ENCODE measurements around the gene TAF3. TPM values are rescaled to one million over a fixed set of nuclear protein-coding genes. Genes with fewer than 3 reads are reported as not detected.

TAF3 gene
- polyA plus RNA-seq, 3 donors: 1.6 to 3.9 (median 3.4) TPM

DNA sequence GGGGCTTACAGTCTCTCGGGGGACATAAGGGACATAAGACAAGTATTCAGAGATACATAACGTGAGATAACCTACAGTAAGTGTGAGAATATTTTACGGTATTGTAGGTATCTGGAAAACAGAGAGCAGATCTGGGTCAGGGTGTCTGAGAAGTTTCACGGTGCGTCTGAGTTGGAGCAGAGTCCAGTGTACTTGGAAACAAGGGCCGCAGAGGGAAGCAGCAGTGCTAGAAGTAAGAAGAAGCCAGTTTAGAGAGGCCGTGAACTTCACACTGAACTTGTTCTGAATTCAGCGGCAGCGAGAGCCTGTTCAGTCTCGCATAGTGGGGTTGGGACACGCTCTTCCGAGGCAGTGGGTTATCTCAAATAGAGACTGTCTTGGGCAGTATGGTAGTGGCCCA lies 85.5 kb downstream of the TAF3 start:
- no peak overlapping the region for H3K4me3 ChIP-seq (replicated peaks in 1 of 3; ENCODE audit: low read depth in 2 of 3, low read length in 3 of 3)
- no peak overlapping the region for H3K4me3 Mint-ChIP-seq
- no peak overlapping the region for H2AFZ ChIP-seq (ENCODE audit: insufficient read depth, low read depth, low read length, poor library complexity, severe bottlenecking)
- H3K27ac ChIP-seq (ENCODE audit: low read depth in 1 of 2, low read length in 2 of 2): no peak overlapping the region
- peaks cover 5% of the 10 kb centered on the region for H3K79me2 ChIP-seq (ENCODE audit: insufficient read depth, low read length)
- WGBS (ENCODE audit: insufficient coverage): 94% methylated on average over 9 of the region's 12 CpGs
- no peak overlapping the region for H3K27ac Mint-ChIP-seq
- TF ChIP-seq, protein P1, sequence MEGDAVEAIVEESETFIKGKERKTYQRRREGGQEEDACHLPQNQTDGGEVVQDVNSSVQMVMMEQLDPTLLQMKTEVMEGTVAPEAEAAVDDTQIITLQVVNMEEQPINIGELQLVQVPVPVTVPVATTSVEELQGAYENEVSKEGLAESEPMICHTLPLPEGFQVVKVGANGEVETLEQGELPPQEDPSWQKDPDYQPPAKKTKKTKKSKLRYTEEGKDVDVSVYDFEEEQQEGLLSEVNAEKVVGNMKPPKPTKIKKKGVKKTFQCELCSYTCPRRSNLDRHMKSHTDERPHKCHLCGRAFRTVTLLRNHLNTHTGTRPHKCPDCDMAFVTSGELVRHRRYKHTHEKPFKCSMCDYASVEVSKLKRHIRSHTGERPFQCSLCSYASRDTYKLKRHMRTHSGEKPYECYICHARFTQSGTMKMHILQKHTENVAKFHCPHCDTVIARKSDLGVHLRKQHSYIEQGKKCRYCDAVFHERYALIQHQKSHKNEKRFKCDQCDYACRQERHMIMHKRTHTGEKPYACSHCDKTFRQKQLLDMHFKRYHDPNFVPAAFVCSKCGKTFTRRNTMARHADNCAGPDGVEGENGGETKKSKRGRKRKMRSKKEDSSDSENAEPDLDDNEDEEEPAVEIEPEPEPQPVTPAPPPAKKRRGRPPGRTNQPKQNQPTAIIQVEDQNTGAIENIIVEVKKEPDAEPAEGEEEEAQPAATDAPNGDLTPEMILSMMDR (IDR thresholded peaks at IDR 0.05): no peak
- no peak overlapping the region for H3K4me2 ChIP-seq (replicated peaks; ENCODE audit: extremely low read depth, low read length, poor library complexity, severe bottlenecking)
- peaks cover 0 to 4% of the 10 kb centered on the region in 2 donors for H3K36me3 ChIP-seq (replicated peaks in 1 of 2; ENCODE audit: control insufficient read depth in 1 of 2, insufficient read depth in 2 of 2, low read length in 2 of 2)
- H3K27me3 ChIP-seq (ENCODE audit: control insufficient read depth in 2 of 2, insufficient read depth in 2 of 2, low read length in 2 of 2): no peaks in the 10 kb centered on the region
- DNase-seq: no peak
- H3K27me3 Mint-ChIP-seq (ENCODE audit: low read depth in 3 of 3): peaks cover 0 to 3% (median 1%) of the 10 kb centered on the region in 3 donors
- H3K36me3 Mint-ChIP-seq: peaks cover 8 to 11% of the 10 kb centered on the region in 2 donors
- no peaks in the 10 kb centered on the region for H3K4me1 Mint-ChIP-seq
- H3K4me1 ChIP-seq (ENCODE audit: control insufficient read depth in 1 of 2, insufficient read depth in 2 of 2, low read length in 2 of 2): no peaks in the 10 kb centered on the region
- H4K20me1 ChIP-seq (ENCODE audit: insufficient read depth, low read length): peaks cover 4% of the 10 kb centered on the region
- H3K9me3 ChIP-seq (replicated peaks in 1 of 2; ENCODE audit: control insufficient read depth in 1 of 2, insufficient read depth in 1 of 2, low read length in 2 of 2): no peaks in the 10 kb centered on the region
- H3K9ac ChIP-seq (ENCODE audit: insufficient read depth, low read length, poor library complexity, severe bottlenecking): no peak overlapping the region
- H3K9me3 Mint-ChIP-seq: peaks cover 0 to 1% (median 0%) of the 10 kb centered on the region in 7 donors
- intact Hi-C loops (cut with micrococcal nuclease): no loop called here

DNA sequence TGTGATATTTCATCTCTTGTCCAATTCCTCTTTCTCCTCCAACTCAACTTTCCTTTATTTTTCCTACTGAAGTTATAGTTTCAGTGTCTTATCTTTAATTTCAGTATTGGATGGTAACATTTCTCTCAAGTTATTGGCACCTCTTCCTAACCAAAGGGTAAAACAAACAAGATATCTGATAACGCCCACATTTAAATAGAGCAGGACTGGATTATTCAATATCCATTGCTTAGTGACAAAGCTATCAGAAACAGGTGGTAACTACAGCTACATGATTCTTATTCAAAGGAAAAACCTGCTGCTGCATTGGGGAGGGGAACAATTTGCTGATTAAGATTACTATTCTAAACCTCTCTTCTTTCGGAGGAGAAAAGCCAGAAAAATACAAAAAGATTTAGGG lies 87.8 kb downstream of the TAF3 start:
- Histone ChIP-seq H3K79me2 (ENCODE audit: insufficient read depth, low read length) (peaks cover 5% of the 10 kb centered on the region), H3K9ac (ENCODE audit: insufficient read depth, low read length, poor library complexity, severe bottlenecking) (no peak overlapping the region), H3K4me2 (replicated peaks; ENCODE audit: extremely low read depth, low read length, poor library complexity, severe bottlenecking) (no peak overlapping the region), H3K27ac (ENCODE audit: low read depth in 1 of 2, low read length in 2 of 2) (no peak overlapping the region), H3K4me3 (replicated peaks in 1 of 3; ENCODE audit: low read depth in 2 of 3, low read length in 3 of 3) (no peak overlapping the region), H3K9me3 (replicated peaks in 1 of 2; ENCODE audit: control insufficient read depth in 1 of 2, insufficient read depth in 1 of 2, low read length in 2 of 2) (no peaks in the 10 kb centered on the region), H2AFZ (ENCODE audit: insufficient read depth, low read depth, low read length, poor library complexity, severe bottlenecking) (no peak overlapping the region), H3K36me3 (replicated peaks in 1 of 2; ENCODE audit: control insufficient read depth in 1 of 2, insufficient read depth in 2 of 2, low read length in 2 of 2) (no peaks in the 10 kb centered on the region), H4K20me1 (ENCODE audit: insufficient read depth, low read length) (peaks cover 4% of the 10 kb centered on the region), H3K27me3 (ENCODE audit: control insufficient read depth in 2 of 2, insufficient read depth in 2 of 2, low read length in 2 of 2) (no peaks in the 10 kb centered on the region), H3K4me1 (ENCODE audit: control insufficient read depth in 1 of 2, insufficient read depth in 2 of 2, low read length in 2 of 2) (no peaks in the 10 kb centered on the region)
- Mint-ChIP-seq H3K9me3 (peaks cover 0 to 1% (median 0%) of the 10 kb centered on the region in 7 donors), H3K4me3 (no peak overlapping the region), H3K4me1 (no peaks in the 10 kb centered on the region), H3K27ac (no peak overlapping the region), H3K36me3 (peaks cover 4 to 5% of the 10 kb centered on the region in 2 donors), H3K27me3 (ENCODE audit: low read depth in 3 of 3) (peaks cover 0 to 2% (median 1%) of the 10 kb centered on the region in 3 donors)
- whole genome bisulfite sequencing (ENCODE audit: insufficient coverage): no CpG with 5 or more reads among the region's 2 CpGs
- intact Hi-C loops (cut with micrococcal nuclease): no loop called here
- TF ChIP-seq, protein P1 (IDR thresholded peaks at IDR 0.05): no peak
- no peak for DNase-seq
